NB4 (cell line): ENCODE measurements around the gene KCNQ4.

Experiments used
- DNase-seq: peaks from one replicate; pipeline ENCODE4 v3.0.0; 2010; ENCODE audit warnings: low read depth
- H3K4me3 ChIP-seq: one replicate; pipeline ENCODE4 v1.5.1; 2011; ENCODE audit warnings: mild to moderate bottlenecking, low read depth, low read length, moderate library complexity
- CTCF ChIP-seq: IDR thresholded peaks from one replicate; pipeline ENCODE4 v1.5.1; 2012; ENCODE audit warnings: low read depth, low read length
- MYC ChIP-seq: IDR thresholded peaks from 2 replicates; pipeline ENCODE4 v1.6.1; 2011; ENCODE audit warnings: low read depth, low read length
- POLR2A ChIP-seq: IDR thresholded peaks from 2 replicates; pipeline ENCODE4 v1.6.1; 2011; ENCODE audit warnings: mild to moderate bottlenecking; ENCODE audit not compliant: insufficient read length; ENCODE audit errors: extremely low read depth
- TF ChIP-seq, protein P1 (sequence below): IDR thresholded peaks from 2 replicates; pipeline ENCODE4 v1.6.1; 2011; ENCODE audit warnings: low read depth, low read length

KCNQ4 gene

DNA sequence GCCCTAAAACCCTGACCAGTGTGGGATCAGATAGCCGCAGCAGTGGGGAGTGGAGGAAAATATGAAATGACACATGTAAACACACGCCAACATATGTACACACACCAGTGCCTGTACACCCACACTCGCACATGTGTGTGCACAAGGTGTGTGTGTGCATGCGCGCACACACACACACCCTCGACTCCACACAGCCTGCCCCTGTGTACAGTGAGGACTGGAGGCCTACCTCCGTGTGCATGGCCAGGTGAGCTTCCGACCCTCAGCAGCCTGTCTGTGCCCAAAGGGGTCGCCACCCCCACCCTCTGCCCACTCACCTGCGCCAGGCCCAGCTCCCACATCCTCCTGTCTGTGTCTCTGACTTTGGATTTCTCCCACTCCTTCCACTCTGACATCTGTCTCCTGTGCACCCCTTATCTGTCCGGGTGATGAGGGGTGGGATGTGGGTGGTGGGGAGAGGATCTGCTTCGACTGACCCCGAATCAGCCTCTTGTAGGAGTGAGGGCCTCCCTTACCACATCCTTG is 46.9 kb downstream of the KCNQ4 start:
- no peak for DNase-seq
- no peak overlapping the region for H3K4me3 ChIP-seq
- TF ChIP-seq POLR2A (no peak), MYC (no peak), CTCF (no peak)
- TF ChIP-seq, protein P1, sequence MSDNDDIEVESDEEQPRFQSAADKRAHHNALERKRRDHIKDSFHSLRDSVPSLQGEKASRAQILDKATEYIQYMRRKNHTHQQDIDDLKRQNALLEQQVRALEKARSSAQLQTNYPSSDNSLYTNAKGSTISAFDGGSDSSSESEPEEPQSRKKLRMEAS = no peak

- TF ChIP-seq MYC = no peak
- TF ChIP-seq, protein P1 = no peak
- no peak for TF ChIP-seq CTCF
- TF ChIP-seq POLR2A = no peak
Measured at GRCh38 chr1:40831001-40831732, 47.6 kb downstream of the KCNQ4 start.

GRCh38 chr1:40833979-40834378 is 50.4 kb downstream of the KCNQ4 start:
- no peak for DNase-seq
- TF ChIP-seq CTCF (no peak), POLR2A (no peak), MYC (no peak)
- TF ChIP-seq, protein P1 = no peak
- H3K4me3 ChIP-seq = no peak overlapping the region

More at GRCh38 chr1:40831001-40831732, 47.6 kb downstream of the KCNQ4 start:
- no peak overlapping the region for H3K4me3 ChIP-seq
- no peak for DNase-seq

DNA sequence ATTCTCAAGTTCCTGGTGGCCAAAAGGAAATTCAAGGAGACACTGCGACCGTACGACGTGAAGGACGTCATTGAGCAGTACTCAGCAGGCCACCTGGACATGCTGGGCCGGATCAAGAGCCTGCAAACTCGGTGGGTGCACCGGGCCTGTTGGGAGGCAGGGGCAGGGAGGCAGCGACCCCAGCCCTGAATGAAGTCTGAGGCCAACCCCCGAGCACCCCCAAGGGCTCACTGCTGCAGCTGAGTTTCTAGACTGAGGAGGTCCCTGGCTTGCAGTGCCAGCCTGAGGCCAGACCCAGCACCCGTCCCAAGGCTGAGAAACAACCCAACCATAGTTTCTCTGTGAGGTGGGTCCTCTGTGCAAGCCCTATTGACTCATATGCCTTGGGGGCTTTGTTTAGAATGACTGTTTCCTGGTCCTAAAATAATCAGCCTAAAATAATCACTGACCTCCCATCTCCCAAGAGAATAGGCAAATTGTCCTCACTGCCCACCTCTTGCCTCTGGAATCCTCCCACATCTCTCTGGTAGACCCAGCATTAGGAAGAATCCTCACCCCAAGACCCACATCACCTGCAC is 51.5 kb downstream of the KCNQ4 start:
- no peak for DNase-seq
- no peak for TF ChIP-seq CTCF
- TF ChIP-seq MYC = no peak
- TF ChIP-seq, protein P1 = no peak
- no peak for TF ChIP-seq POLR2A
- no peak overlapping the region for H3K4me3 ChIP-seq

DNA sequence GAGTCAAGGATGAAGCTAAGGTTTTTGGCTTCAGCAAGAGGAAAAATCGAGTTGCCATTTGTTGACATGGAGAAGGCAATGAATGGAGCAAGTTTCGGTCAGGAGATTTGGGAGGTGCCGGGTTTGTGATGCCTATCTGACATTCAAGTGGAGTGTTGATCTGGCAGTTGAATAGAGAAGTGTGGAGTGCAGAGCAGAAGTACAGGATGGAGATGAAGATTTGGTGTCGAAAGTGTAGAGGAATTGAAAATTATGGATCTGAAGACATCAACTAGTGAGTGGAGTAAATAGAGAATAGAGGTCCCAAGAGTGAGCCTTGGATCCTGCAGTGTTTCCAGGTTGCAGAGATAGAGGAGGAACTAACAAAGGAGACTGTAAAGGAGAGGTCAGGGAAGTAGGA is 52.7 kb downstream of the KCNQ4 start:
- DNase-seq = no peak
- H3K4me3 ChIP-seq = no peak overlapping the region
- TF ChIP-seq POLR2A (no peak), CTCF (no peak)
